Skin of body (tissue), 2 donors: ENCODE measurements around the gene CHD6. TPM values are rescaled to one million over a fixed set of nuclear protein-coding genes. Genes with fewer than 3 reads are reported as not detected.
A peak's percentile ranks its signal among the peaks of the same experiment; 100 is the strongest.

Source experiments
- DNase-seq: peaks from one replicate; lab custom pipeline; 2025; lab: John Stamatoyannopoulos, UW
- total RNA-seq: library from RNA; depleted of rRNA; stranded (reverse); fragments of >200 nt; gene quantifications from one replicate; pipeline ENCODE4 v1.2.3, GENCODE V29; 2014

The CHD6 gene
- total RNA-seq, 1 donor from 2014 or later = 43.5 TPM

- DNase-seq = no peak
Observed at GRCh38 chr20:41509316-41510200, 108.6 kb downstream of the CHD6 start.

DNA sequence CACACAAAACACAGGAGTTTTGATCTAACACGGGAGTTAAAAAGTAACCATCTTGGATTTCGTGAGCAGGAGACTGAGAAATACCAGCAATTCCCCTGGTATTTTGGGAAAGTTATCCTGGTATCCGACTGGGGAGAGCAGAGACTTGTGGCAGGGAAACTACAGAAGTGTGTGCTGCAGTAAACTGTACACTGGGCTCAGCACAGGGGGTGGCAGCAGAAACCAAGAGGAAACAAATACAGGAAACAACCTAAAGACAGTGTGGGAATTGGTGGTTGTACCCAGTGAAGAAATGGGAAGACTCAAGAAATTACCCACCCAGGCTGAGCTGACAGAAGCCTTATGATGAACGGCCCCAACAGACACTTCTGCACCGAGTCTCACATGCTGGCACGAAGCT, 109.8 kb downstream of the CHD6 start:
- no peak for DNase-seq

DNA sequence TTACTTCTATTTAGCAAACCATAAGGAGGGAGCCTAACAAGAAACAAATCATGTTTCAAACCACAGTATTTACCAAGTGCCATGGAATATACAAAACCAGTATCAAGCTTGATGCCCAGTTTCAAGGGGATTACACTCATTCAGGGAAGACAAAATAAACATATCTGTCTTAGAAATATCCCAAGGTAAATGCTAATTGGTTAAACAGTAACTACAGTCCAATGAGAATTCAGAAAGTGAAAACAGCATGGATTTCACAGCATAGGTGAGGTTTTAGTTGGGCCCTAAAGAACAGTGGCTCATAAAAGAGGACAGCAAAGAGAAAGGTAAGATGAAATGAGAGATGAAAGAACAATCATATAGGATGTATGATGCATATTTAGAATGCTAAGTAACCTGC, 110.3 kb downstream of the CHD6 start:
- DNase-seq = no peak

DNA sequence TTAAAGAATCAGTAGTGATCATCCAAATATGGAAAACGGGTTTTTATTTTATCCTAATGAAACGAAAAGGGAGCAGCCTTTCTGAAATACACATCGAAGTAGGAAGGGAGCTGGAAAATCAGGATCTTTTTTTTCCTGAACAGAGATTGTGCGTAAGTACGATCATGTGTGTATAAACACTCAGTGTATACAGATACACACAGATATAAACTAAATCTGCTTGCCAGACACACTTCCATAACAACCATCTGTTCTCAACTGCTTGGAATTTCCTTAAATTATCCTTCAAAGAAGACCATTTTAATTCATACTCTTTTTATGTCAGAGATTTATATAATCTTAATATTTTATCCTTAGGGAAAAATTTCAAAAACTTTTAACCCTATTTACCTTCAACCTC, 110.7 kb downstream of the CHD6 start:
- DNase-seq = peak; percentile 72

GRCh38 chr20:41506192-41506915, 111.8 kb downstream of the CHD6 start:
- no peak for DNase-seq

DNA sequence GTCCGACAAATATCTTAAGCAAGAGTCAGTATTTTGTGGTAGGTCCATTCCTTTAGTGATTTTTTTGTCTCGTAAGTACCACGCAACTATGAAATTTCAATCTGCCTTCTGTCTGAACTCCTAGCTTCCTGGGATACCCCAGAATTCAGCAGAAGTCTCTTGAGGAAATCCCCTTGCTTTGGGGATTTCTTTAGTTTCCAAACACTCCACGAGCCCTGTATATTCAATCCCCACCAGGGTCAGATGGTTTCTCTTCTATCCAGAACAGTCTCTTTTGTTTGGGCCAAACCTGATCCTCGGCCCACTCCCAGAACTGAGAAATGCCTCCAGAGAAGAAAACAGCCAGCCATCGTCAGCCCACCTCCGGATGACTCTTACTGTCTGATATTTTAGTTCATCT, 113.0 kb downstream of the CHD6 start:
- DNase-seq = no peak

- no peak for DNase-seq
Observed at GRCh38 chr20:41501376-41501775, 116.8 kb downstream of the CHD6 start.

DNA sequence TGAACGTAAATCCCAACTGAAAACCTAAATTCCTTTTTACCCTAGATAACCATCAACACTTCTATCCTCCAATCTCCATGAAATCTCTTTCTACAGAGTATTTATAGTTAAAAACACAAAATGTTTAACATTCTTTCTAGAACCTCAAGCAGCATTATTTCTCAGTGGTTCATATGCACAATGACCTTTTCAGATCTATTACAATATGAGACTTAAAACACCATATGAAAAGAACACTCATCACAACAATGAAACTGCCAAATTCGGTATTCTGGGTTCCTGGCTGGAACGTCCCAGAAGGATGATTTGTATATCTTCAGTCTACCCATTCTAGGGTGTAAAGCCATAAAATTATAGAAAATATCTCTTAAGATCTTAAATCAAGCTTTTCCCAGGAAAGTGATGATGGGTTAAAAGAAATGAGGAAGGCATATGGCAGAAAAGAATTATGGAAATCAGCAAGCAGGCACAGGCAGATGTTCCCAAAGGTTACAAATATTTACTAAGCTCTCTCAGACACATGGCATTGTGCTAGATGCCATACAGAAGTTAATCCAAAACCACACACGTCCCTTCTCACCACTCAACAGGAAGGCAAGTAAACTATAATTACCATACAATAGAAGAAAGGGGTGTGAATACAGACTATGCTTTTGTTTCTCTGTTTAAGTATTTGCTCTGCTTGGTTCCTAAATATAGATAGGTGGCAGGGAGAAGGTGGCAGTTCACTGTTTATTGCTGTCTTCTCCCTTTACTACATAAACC, 118.0 kb downstream of the CHD6 start:
- DNase-seq = no peak

DNA sequence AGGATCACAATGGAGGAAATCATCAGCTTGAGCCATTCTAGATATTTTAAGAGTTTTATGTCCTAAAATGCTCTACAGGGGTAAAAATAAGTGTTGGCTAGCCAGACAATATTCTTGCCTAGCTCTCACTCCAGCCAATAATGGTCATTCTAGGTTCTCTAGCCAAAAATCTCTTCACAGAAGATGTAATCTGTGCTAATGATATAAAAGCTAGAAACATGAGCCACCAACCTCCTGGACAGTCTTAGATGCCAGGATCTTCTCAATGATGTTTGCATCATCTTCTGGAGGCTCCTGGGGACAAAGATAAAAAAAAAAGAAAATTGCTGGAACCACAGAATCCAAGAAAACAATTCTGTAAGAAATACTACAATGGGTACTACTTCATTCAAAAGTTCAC, 119.1 kb downstream of the CHD6 start:
- no peak for DNase-seq

DNA sequence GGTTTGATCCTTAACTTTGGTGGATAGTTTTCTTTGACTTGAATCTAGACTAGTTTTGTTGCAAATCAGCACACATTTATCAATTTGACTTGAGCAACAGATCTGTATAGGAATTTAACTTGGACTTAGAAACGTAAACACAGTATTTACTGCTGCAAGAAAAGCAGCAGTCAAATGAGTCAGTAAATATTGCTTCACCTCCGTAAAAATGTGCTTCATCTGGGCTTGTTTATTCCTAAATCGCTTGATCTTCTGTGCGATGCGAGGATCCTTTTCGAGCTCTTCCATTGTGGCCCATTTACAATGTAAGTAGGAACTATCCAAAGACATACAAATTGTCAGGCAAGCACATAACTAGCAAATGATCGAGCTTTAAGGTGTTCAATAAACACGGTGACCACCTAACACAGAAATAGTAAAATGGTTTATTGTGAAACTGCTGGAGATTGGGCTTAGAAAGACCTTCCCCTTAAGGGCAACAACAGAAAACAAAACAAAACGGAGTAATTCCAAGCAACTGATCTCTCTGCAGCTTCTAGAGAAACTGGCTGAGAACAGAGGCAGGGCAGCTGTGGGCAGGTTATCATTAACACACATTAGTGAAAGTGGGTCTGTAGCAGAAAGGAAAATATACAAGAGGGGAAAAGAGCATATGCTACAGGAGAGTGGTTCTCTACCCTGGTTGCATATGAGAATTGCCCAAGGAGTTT, 120.8 kb downstream of the CHD6 start:
- DNase-seq = no peak

- no peak for DNase-seq
Observed at GRCh38 chr20:41494451-41494850, 123.7 kb downstream of the CHD6 start.

- DNase-seq = no peak
Observed at GRCh38 chr20:41483553-41483930, 134.6 kb downstream of the CHD6 start.

DNA sequence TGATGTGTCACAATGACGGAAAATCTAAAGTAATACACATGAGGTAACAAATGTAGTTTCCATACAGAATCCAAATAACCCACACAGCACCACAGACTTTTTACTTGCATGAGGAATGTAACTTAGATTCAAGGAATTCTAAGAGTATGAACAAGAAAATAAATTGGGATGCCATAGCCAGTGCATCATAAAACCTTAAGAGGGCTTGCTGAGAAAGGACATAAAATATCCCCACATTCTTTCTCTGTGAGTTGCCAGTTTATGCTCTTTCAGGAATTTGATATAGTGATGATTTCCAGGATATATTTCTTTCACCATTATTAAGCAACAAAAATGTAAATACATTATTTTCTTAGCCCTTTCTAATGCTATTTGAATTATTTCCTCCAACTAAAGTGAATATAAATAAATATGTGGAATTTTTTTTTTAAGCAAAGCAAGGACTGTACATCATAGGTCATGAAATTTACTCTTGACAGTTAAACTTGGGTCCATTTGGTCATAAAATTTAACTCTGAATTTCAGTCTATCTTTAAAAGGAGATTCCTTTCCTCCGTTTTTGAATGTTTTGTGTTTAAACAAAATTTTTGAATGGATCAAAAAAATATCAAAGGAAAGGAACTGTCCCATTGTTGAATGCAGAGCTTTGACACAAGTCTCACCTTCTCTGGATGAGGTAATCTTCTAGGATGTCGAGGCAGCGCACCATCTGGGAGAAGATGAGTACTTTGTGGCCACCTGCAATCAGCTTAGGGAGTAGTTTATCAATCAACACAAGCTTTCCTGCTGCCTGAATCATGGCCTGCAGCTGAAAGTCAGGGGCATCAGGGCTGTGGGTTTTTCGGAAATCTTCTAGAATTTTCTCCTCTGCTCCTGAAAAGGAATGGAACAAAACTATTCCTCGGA, 135.3 kb downstream of the CHD6 start:
- DNase-seq = no peak

DNA sequence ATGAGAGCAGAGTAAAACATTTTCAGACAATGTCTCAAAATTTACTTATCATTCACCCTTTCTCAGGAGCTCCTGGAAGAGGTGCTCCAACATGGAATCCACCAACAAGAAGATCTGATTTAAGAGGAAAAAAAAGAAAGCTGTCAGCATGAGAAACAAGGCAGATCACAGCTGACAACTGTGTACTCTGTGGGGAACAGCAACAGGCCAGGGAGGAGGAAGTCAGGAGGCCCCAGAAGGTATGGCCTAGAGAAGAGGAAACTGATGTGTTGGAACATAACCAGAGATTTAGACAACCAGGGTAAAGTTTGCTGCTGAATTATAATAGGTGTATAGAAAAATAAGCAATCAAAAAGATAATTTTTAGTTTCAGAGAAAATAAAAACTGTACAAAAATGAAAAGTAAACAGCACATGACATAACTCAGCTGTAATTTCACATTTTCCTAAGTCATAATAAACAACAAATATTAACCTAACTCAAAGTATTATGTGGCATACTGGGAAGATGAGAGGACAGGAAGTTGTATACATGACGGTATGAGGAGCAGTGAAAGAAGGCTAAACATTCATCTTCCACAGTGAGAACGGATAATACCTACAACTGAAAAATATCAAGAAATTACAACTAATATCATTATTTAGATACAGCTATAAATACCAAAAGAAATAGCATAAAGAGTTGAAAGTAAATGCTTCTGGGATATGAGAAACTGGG, 138.0 kb downstream of the CHD6 start:
- no peak for DNase-seq

GRCh38 chr20:41479113-41479512, 139.1 kb downstream of the CHD6 start:
- DNase-seq = no peak

GRCh38 chr20:41478026-41478425, 140.2 kb downstream of the CHD6 start:
- DNase-seq = no peak

- no peak for DNase-seq
Observed at GRCh38 chr20:41476446-41476845, 141.7 kb downstream of the CHD6 start.

- peak; percentile 74 for DNase-seq
Observed at GRCh38 chr20:41476013-41476441, 142.2 kb downstream of the CHD6 start.

- DNase-seq = no peak
Observed at GRCh38 chr20:41475503-41475902, 142.7 kb downstream of the CHD6 start.
